ENCODE results near the gene RAMACL.

RAMACL gene

DNA sequence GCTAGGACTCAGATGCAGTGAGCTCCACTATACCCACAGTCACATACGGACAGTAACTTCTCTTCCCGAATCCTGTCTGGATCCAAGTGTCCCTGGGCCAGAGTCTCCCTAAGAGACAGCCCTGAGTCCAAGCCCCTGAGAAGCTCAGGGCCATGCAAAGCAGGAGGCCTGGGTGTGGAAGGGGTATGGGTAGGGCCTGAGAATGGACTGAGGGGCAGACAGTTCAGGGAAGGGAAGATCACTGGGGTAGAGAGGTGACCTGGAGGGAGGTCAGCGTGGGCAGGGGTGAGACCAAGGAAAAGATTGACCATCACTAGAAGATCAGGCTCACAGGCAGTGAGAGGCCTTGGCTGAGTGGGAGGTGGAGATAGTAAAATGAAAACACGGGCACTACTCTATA is 31.8 kb upstream of the RAMACL start:
- DNase-seq (ENCODE audit: low read depth in 3 of 3): no peak

DNA sequence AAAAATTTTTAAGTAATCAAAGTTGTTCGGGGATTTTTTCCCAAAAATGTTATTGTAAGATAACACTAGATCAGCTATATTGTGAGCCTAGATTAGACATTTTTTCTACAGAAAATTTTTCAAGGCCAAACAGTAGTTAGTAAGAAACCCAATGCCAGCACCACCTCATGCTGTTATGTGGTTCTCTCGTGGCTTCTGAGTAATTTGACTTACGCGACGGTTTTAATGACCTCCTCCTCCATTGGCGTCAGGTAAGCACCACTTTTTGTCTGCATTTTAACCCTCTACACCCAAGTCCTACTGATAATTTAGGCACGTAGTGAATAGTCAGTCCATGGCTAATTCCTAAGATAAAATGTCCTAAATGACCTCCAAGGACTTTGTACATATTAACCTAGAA is 30.9 kb upstream of the RAMACL start:
- no peak for DNase-seq (ENCODE audit: low read depth in 3 of 3)

DNA sequence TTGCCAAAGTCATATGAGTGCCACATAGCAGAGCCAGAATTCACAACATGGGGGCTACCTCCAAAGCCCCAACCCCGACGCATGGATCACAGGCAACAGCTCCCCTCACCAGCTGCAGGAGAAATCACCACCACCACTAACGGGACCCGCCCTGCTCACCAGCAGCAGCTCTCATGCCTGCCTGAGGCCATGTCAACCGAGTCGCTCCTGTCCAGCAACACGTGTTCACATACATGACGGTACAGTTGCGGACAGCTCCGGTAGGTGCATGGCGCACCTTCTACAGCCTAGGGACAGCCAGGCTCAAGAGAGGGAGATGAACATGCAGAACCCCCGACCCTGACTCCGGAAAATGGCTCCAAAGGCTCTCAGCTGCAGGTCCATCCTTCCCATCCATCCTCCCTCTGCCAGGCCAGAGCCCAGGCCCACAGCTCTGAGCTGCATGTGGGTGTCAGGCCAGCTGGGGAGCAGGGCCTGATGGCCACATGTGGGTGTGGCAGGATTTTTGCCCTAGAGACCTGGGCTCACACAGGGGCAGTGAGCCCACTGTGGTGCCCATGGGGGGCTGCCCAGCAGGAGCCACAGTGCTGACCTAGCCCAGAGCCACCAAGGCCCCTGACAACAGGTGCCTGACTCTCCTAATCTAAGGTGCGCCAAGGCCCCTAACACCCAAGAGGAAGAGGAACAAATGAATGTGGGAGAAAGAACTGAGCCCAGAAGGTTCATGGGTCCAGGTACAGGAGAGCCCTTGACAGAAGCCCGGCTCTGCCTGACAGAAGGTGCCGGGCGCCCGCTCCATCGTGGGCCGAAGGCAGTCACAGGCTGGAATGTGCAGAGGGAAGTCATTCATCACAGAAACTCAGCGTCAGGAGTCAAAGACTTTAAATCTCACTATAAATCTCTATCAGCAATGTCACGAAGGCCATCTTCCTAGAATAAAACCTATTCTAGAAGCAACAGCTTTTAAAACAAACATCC is 30.1 kb upstream of the RAMACL start:
- DNase-seq (ENCODE audit: low read depth in 3 of 3): no peak

DNA sequence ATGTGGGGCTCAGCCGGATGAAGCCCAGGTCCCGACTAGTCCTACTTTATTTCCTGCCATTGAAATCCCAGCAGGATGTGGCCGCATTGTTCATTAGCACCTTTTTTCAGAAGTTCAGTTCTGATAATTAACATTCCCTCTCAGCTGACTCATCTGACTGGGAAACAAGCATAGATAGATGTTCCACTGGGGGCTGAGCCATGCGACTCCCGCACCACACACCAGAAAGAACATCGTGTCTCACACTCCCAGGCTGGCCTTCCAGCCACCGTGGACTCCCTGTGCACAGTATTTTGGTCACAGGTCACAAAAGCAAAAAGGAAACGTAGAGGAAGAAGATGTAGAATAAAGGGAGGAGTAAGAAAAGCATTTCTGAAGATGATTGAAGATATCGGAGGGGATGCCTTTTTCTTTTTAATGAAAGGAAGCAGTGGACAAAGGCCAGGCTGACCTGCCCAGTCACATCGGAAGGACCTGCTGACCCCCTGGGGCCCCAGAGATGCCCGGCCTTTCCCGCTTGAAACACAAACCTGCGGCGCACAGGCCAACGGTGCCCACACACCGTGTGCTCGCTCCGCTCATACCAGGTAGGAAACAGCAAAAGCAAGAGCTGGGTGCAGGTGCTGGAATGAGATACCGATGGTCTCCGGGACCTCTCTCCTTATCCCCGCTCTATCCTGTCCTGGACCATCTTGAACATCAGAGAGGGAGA is 28.7 kb upstream of the RAMACL start:
- no peak for DNase-seq (ENCODE audit: low read depth in 3 of 3)

DNA sequence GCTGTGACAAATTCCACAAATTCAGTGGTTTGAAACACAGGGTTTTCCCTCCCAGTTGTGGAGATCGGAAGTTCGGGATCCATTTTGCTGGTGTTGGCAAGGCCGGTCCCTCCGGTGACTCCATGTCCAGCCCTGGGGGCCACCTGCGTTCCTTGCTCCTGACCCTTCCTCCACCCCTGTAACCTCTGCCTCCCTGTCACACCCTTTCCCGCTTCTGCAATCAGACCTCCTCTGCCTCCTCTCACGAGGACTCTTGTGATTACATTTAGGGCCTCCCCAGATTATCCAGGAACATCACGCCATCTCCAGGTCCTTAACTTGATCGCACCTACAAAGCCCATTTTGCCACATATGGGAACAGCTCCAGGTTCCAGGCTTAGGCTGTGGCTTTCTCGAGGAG is 28.1 kb upstream of the RAMACL start:
- DNase-seq (ENCODE audit: low read depth in 3 of 3): no peak

DNA sequence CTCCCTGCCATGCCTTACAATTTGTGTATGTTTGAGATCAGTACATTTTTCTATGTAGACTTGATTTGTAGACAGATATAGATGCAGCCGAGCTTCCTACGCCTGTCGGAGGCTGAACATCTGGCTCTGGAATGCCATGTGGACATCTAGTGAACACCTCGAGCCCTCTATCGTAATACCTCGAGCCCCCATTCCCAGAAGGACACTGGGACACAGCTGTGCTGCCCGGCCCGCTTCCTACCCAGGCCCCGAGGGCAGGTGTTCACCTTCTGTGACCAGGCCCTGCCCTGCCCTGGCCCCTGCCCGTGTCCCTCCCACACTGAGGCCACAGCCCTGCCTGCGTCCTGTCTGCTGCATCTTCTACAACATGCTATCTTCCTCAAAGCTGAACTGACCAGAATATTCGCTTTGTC is 27.7 kb upstream of the RAMACL start:
- DNase-seq (ENCODE audit: low read depth in 3 of 3): no peak

DNA sequence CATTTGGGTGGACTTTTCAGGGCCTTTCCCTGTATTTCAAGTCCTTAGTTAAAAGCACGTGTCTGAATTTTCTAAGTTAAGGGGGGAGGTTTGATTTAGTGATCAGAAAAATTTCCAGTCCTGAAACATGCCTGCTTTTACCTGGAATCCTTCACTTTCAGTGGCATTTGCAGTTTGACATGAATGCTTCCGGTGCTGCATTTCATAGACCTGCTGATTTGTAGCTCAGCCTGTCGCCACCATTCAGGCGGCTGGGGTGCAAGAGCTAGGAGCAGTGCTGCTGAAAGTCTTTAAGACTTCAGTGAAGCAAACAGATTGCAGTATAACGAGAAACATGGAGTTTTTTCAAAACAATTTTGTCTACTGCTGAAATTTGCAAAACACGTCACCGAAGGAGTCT is 26.5 kb upstream of the RAMACL start:
- DNase-seq (ENCODE audit: low read depth in 3 of 3): no peak

DNA sequence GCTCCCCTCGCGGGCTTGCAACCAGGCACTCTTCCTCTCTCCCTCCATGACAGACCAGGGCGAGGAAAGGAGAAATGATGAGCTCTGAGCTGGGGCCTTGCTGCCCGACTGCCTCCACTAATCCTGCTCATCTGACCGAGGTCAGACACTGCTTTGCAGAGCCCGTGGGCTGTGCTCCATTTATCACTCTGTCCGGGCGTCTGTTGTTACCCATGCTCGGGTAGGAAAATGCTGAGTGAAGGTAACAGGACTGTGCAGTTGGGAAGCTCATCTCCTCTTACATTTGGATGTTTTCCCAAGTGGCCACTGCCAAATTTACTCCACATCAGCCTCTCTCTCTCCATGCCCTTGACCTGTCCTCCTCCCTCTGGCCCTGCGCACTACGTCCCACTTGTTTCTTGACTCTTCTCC is 26.0 kb upstream of the RAMACL start:
- DNase-seq (ENCODE audit: low read depth in 3 of 3): no peak

DNA sequence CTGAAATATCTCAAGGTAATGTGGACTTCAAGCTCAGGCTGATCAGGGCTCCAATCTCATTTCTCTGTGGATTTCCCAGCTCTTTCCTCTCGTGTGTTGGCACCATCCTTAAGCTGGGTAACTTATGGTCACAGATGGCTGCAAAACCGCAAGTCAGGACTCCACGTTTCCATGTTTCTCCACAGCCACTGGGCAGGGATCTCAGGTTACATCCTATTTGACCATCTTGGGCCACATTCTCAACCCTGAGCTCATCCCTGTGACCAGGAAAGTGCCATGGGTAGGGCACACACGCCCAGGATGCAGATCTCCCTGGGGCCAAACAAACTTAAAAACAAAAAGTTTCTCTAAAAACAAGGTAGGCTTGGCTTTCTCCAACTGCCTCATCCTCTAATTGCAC is 25.2 kb upstream of the RAMACL start:
- DNase-seq (ENCODE audit: low read depth in 3 of 3): no peak

DNA sequence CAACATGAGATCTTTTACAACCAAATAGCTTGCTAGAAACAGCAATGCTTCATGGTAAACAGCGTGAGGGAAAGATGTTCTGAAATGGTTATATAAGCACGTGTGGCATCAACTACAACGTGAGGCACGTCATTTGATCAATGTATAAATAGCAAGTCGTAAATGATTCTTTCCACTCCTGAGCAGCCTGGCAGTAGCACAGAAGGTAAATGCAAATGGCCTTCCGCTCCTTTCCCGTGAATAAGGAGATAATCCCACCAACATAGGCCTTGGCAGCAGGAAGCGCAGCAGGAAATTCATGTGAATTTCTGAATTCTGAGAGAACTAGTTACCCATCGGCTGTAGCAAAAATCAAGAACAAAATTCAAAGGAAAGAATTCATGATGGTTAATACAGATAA is 23.6 kb upstream of the RAMACL start:
- no peak for DNase-seq (ENCODE audit: low read depth in 3 of 3)

DNA sequence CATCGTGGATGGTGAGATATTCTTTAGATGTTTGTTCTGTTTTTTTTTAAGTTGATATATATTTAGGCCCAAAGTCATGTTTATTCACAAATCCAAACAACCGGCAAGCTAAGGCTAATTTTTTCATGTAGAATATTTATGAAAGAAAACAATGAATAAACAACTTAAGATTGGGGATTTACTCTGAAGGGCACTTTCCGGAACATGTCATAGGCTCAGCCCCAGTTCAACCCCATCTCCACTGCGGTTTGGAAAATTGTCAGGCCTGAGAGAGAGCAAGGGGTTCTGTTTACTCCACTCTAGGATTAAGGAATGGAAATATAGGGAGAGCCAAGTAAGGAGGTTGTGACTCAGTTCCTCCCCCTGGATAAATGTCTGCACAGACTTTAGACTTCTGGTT is 22.3 kb upstream of the RAMACL start:
- DNase-seq (ENCODE audit: low read depth in 3 of 3): no peak

DNA sequence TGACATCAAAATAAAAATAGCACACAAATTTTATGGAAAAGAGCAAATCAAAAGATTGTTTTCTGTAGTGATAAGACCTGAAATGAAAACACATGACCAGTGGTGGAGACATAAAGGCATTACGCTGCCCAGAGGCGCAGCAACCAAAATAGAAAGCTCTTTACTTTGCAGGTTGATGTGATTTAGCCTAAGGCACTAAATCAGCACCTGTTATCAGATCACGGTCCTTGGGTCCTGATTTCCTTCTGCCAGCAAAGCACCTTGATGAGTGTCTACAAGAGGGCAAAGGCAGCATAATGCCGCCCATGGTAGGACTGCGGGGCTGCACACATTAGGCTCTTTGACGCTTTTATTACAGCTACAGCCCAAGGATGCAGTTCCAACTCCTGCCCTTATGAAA is 19.3 kb upstream of the RAMACL start:
- DNase-seq (ENCODE audit: low read depth in 3 of 3): no peak

DNA sequence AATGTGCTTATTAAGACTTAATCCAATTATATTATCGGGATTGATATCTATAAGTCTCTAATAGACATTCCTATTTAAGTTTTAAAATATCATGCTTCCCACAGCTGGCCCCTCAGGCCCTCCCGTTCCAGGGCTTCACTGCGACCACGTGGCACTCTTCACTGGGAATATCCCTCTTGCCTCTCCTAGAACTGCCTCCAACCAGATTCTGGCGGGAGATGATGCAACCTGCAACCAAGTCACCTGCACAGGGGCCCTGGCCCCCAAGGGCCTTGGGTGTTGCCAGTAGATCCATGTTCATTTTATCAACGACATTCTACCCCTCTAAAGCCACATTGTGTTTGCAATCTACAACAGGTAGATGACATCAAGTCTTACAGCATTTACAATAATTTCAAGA is 18.4 kb upstream of the RAMACL start:
- DNase-seq (ENCODE audit: low read depth in 3 of 3): no peak

DNA sequence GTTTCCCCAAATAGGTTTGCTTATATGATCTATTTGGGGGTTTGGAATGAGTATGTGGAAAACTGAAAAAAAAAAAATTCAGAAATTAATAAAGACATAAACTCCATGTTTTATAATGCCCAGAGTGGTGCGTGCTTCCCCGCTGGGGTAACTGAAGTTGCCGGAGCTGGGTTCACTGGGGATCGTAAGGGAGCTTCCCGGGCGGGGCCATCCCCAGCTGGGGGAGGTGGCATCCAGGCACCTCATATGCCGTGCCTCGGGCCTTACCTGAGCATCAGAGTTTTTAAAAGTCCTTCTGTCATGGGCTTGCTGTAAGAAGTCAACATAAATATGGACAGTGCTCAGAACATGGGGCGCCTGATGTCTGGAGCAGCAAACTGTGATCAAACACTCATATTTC is 17.9 kb upstream of the RAMACL start:
- no peak for DNase-seq (ENCODE audit: low read depth in 3 of 3)

DNA sequence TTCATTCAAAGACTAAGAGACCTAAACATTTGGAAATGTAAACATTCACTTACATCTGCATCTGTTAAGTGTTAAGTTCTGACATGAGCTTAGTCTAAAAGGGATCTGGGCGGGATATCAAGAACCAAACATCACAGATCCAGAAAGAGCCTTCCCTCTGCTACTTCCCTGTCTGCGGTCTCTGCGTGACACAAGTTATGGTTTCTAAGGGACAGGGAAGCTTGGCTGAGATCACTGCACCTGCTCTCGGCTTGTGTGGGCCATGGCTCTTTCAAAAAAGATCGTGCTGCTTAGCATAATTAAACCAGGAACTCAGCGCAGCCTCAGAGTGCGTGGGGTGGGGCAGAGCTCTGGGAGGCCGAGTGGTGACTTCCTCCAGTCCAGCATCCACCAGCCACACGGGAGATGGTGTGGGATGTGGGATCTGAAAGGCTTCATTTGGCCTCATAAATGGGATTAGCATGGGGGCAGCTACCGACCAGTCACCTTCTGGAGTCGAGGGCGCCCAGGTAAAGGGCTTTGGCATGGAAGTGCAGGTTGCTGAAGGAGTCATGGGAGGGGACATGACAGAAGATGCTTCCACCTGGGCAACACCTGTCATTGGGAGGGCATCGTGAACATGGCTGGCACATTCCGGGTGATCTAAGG is 16.7 kb upstream of the RAMACL start:
- DNase-seq (ENCODE audit: low read depth in 3 of 3): no peak

DNA sequence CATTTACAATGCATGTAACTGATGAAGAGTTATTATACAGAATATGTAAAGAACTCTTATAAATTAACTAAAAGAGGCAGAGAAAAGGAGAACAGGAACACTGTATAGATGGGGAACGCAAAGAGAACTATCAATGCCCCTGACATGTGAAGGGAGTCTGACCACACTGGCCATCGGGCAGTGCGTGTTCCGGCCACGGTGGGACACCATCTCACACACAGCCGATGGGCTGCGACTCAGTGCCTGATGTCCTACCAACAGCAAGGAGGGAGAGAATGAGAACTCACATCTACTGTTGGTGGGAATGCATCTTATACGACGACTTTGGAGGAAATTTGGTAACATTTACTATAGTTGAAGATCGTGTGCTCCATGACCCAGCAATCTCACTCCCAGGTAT is 15.5 kb upstream of the RAMACL start:
- DNase-seq (ENCODE audit: low read depth in 3 of 3): no peak

DNA sequence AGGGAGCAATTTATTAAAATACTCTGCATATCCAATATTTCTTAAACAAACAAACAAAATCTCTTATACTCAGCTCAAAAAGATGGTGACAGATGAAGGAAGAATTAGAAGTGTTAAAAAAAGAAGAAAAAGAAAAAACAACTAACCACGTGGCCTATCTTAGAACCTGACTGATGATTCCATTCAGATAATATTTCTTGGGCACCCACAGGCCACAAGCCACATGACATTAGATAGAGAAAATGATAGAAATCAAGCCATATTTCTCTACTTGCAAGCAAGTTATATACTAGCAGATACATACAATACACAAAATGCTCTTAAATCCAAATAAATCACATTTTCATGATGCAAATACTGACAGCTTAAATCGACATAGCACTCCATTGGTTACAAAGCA is 14.5 kb upstream of the RAMACL start:
- no peak for DNase-seq (ENCODE audit: low read depth in 3 of 3)

DNA sequence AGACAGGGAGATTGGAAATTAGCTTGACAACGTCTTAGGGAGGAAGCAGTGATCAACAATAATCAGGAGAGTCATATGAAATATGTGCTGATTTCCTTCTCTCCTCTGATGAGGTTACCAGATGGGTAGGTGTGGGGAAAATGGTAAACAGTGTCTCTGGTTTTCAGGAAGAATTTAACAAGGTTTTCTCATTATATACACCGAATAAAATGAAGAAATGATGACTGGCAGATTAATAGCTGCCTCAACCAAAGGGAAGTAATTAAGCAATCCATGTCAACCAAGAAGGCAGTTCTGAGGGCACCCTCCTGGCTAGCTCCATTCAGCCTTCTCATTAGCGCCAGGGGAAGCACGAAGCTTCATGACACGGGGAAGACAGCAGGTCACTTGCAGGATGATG is 12.7 kb upstream of the RAMACL start:
- DNase-seq (ENCODE audit: low read depth in 3 of 3): no peak

DNA sequence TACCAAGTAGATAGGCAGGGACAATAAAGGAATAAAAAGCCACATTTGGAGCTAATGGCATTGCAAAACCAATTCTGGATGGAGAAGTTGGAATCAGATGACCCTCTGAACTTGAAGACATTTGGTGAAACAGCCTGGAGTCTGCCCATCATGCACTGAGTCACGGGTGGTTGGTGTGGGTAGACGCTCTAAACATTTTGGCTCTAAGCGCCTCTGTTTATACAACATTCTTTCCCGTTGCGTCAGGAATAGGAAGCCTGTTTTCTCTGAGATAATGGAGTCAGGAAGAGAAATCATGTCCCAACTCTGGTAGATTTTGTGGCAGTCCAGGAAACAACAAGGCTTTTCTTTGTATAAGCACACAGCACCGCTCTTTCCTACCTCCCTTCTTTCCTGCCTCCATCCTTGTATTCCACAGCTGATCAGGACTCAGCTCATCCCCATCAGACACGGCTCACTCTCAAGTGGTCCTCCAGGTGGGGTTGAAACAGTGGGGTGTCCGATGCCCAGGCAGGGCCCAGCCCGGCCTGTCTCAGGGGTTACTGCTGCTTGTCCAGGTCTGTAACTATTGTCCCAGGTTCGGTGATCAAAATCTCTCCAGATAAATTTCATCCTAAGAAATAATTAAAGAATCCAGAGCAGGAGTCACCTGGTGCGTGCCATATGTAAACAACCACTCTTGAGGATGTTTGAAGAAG is 12.1 kb upstream of the RAMACL start:
- no peak for DNase-seq (ENCODE audit: low read depth in 3 of 3)

DNA sequence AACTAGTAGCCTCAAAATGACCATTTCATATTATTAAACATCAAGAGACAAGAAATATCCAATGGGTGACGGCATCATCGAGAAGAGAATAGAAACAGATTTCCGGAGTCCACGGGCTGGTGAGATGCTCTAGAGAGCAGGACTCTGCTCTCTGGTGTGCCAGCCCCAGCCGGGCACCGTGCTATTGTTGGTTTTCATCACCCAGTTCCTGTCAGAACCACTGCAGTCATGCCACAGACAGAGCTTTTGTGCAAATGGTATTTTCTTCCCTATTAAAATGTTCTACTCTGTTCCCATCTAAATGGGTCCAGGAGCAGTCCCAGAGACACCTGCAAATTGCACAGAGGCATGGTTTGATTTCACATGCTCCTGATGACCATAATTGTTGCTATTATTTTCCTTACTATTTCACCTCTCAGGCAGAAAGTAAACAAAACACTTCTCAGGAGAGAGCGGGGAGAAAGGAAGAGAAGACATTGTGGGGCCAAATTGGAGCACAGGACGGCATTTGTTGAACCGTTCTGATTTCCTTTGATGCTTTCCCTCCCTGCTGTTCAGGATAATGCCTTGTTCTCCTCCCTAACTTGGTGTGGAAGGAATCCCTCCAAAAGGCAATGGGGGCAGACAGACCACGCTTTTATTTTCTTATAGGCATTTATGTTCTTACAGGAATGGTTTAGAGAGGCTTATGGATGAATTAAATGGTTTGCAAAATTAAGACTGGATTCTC is 11.4 kb upstream of the RAMACL start:
- DNase-seq (ENCODE audit: low read depth in 3 of 3): no peak

DNA sequence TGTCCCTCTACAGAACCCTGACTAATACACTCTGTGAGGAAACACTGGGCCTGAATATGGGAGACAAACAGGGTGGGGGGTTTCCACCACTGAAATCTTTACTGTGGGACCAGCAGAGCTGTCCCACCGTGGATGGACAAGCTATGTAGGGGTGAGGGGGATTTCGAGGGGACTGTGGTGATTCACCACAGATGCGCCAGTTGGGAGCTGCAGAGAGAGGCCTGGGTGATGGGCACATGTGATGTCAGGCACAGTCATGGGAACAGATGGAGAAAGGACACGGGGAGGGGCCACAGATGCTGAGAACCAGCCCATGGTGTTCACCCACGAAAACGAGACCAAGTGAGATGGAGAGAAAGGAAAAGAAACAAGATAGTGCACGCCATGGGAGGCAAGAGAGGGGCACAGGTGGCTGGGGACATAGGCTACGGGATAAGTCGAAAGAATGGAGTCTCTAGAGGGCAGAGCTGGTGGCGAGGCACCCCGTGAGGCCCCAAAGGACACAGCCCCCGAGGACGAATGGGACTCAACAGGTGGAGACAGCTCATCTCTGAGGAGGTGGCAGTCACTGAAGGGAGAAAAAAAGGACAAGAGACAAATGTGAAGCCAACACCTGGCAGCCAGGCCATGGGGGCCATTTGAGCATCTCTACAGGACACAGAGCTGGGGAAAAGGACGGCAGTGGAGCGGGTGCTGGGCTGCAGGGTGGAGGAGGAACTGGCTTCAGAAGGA is 10.5 kb upstream of the RAMACL start:
- DNase-seq (ENCODE audit: low read depth in 3 of 3): no peak

Measured in stimulated activated CD4-positive, alpha-beta T cell treated with anti-CD3 and anti-CD28 coated beads, TNF-alpha, amount 100 ng/mL, for 4 hours (primary cell).